Keratinocyte (primary cell): Measurements from ENCODE around the gene MATN4. TPM values are rescaled to one million over a fixed set of nuclear protein-coding genes. Genes with fewer than 3 reads are reported as not detected.
A peak's percentile ranks its signal among the peaks of the same experiment; 100 is the strongest.

ENCODE experiments used
- DNase-seq: peaks from one replicate; pipeline ENCODE4 v3.0.0-alpha.2; 2011; ENCODE audit warnings: low read depth, missing footprints, low spot score
- FAIRE-seq: peaks from 2 replicates; lab custom pipeline; 2011; peaks lifted over from hg19 to GRCh38; lab: Jason Lieb, UNC
- H2AFZ ChIP-seq: 2 replicates; pipeline ENCODE4 v1.6.0; 2012; ENCODE audit warnings: low read length, control low read depth, inconsistent platforms; ENCODE audit not compliant: control insufficient read depth
- H3K27ac ChIP-seq: 2 replicates; pipeline ENCODE4 v1.5.1; 2011; ENCODE audit warnings: low read length; ENCODE audit not compliant: control insufficient read depth, insufficient read depth
- H3K27me3 ChIP-seq: 3 replicates; pipeline ENCODE4 v1.6.0; 2011; ENCODE audit warnings: low read length; ENCODE audit not compliant: control insufficient read depth, insufficient read depth; ENCODE audit errors: extremely low read depth
- H3K36me3 ChIP-seq, 2 experiments: 2 replicates in 1 of 2; 3 replicates in 1 of 2; pipeline ENCODE4 v1.5.1; 2011; ENCODE audit warnings: low read length in 2 of 2, mild to moderate bottlenecking in 1 of 2; ENCODE audit not compliant: control insufficient read depth in 2 of 2, insufficient read depth in 2 of 2; ENCODE audit errors: extremely low read depth in 1 of 2
- H3K4me1 ChIP-seq: 3 replicates; pipeline ENCODE4 v1.5.1; 2011; ENCODE audit warnings: low read length; ENCODE audit not compliant: control insufficient read depth, insufficient read depth; ENCODE audit errors: extremely low read depth
- H3K4me2 ChIP-seq: 3 replicates; pipeline ENCODE4 v1.6.0; 2011; ENCODE audit warnings: low read depth, low read length; ENCODE audit not compliant: control insufficient read depth, insufficient read depth; ENCODE audit errors: extremely low read depth
- H3K4me3 ChIP-seq, 3 experiments: fragments of 200-600 bp in 1 of 3; sonication (generic) in 1 of 3; 2 replicates in 2 of 3; 3 replicates in 1 of 3; pipeline ENCODE4 v1.5.1; 2011 to 2016; ENCODE audit warnings: low read length in 3 of 3, mild to moderate bottlenecking in 3 of 3, control low read depth in 2 of 3, inconsistent platforms in 1 of 3, low read depth in 1 of 3, mixed read lengths in 1 of 3, mixed run types in 1 of 3, moderate library complexity in 1 of 3; ENCODE audit not compliant: control insufficient read depth in 2 of 3, insufficient read depth in 2 of 3; ENCODE audit errors: extremely low read depth in 1 of 3
- H3K79me2 ChIP-seq: 2 replicates; pipeline ENCODE4 v1.6.0; 2012; ENCODE audit warnings: low read length; ENCODE audit not compliant: control insufficient read depth, insufficient read depth
- H3K9ac ChIP-seq: 3 replicates; pipeline ENCODE4 v1.6.0; 2011; ENCODE audit warnings: low read length; ENCODE audit not compliant: control insufficient read depth, insufficient read depth; ENCODE audit errors: extremely low read depth
- H3K9me1 ChIP-seq: 3 replicates; pipeline ENCODE4 v1.6.0; 2011; ENCODE audit warnings: low read length; ENCODE audit not compliant: control insufficient read depth, insufficient read depth; ENCODE audit errors: extremely low read depth
- H3K9me3 ChIP-seq: 2 replicates; pipeline ENCODE4 v1.5.1; 2012; ENCODE audit warnings: low read depth, low read length; ENCODE audit not compliant: control insufficient read depth
- H4K20me1 ChIP-seq: 3 replicates; pipeline ENCODE4 v1.6.0; 2011; ENCODE audit warnings: low read length; ENCODE audit not compliant: control insufficient read depth, insufficient read depth; ENCODE audit errors: extremely low read depth
- CTCF ChIP-seq, 3 experiments: IDR thresholded peaks in 1 of 3; conservative IDR thresholded peaks in 1 of 3; optimal IDR thresholded peaks in 1 of 3; 2 replicates in 2 of 3; 3 replicates in 1 of 3; pipeline versions ENCODE3 to v1.5.1; 2011; ENCODE audit warnings: low read length in 3 of 3, mild to moderate bottlenecking in 3 of 3, moderate library complexity in 2 of 3, control low read depth in 1 of 3, inconsistent platforms in 1 of 3; ENCODE audit not compliant: insufficient read depth in 2 of 3; ENCODE audit errors: extremely low read depth in 1 of 3
- EZH2 ChIP-seq: IDR thresholded peaks from one replicate; pipeline ENCODE4 v1.6.1; 2012; ENCODE audit warnings: inconsistent platforms, mild to moderate bottlenecking, low read length, moderate library complexity
- dilution Hi-C: fragments of 300-500 bp; cut with MboI; formaldehyde crosslinking; loops from one replicate; pipeline ENCODE4 v1.7.0; 2020; ENCODE audit warnings: low sequenced_read_pairs; ENCODE audit not compliant: extremely low pct_ligation_motif_present
- polyA plus RNA-seq, 5 experiments: library from polyadenylated mRNA; depleted of rRNA in 3 of 5; stranded (reverse) in 3 of 5; stranded (forward) in 1 of 5; unstranded in 1 of 5; fragments of >200 nt; gene quantifications; 1 replicate in 1 of 5; 2 replicates in 3 of 5; 3 replicates in 1 of 5; pipeline versions ENCODE4 v1.2.1 to v1.2.3, GENCODE V29; 2011 to 2012; ENCODE audit warnings: missing spikeins in 2 of 5, low read depth in 1 of 5, low replicate concordance in 1 of 5

The MATN4 gene
- polyA plus RNA-seq, 1 donor (not counting 4 experiments of a cell fraction or from before 2014, with no cell fraction given) = not detected

- H3K79me2 ChIP-seq = no peaks in the 10 kb centered on the region
- H2AFZ ChIP-seq = no peak overlapping the region
- no peaks in the 10 kb centered on the region for H3K9me3 ChIP-seq
- H3K36me3 ChIP-seq = no peaks in the 10 kb centered on the region
- H3K27ac ChIP-seq = no peak overlapping the region
- H3K9me1 ChIP-seq = no peaks in the 10 kb centered on the region
- no peak overlapping the region for H3K4me3 ChIP-seq
- FAIRE-seq (no peak), DNase-seq (no peak)
- no peak overlapping the region for H3K9ac ChIP-seq
- no peak for TF ChIP-seq EZH2
- no peak for TF ChIP-seq CTCF (optimal IDR thresholded peaks at IDR 0.05 in 1 of 3, IDR thresholded peaks at IDR 0.05 in 1 of 3, conservative IDR thresholded peaks at IDR 0.05 in 1 of 3; ENCODE audit: extremely low read depth in 1 of 3, insufficient read depth in 2 of 3, low read length in 3 of 3)
- peaks cover 7% of the 10 kb centered on the region for H3K27me3 ChIP-seq
- dilution Hi-C loops = no loop called here
- H4K20me1 ChIP-seq = no peaks in the 10 kb centered on the region
- peaks cover 3% of the 10 kb centered on the region for H3K4me1 ChIP-seq
- H3K4me2 ChIP-seq = no peak overlapping the region
Observed at GRCh38 chr20:45294659-45295058, 13.4 kb downstream of the MATN4 start.

- no peaks in the 10 kb centered on the region for H3K79me2 ChIP-seq
- dilution Hi-C loops = no loop called here
- peak overlapping the region in 2 of 3 experiments; percentile 47 to 55 for H3K4me3 ChIP-seq
- FAIRE-seq (no peak), DNase-seq (no peak)
- H3K4me2 ChIP-seq = peak overlapping the region; percentile 70
- no peak overlapping the region for H2AFZ ChIP-seq
- peaks cover 7% of the 10 kb centered on the region for H3K27me3 ChIP-seq
- no peaks in the 10 kb centered on the region for H3K9me3 ChIP-seq
- H3K27ac ChIP-seq = no peak overlapping the region
- H3K36me3 ChIP-seq = no peaks in the 10 kb centered on the region
- H3K4me1 ChIP-seq = peaks cover 3% of the 10 kb centered on the region
- TF ChIP-seq EZH2 (no peak), CTCF (optimal IDR thresholded peaks at IDR 0.05 in 1 of 3, IDR thresholded peaks at IDR 0.05 in 1 of 3, conservative IDR thresholded peaks at IDR 0.05 in 1 of 3; ENCODE audit: extremely low read depth in 1 of 3, insufficient read depth in 2 of 3, low read length in 3 of 3) (no peak)
- H4K20me1 ChIP-seq = no peaks in the 10 kb centered on the region
- H3K9me1 ChIP-seq = no peaks in the 10 kb centered on the region
- no peak overlapping the region for H3K9ac ChIP-seq
Observed at GRCh38 chr20:45294003-45294368, 14.1 kb downstream of the MATN4 start.
